GM19397 (cell line): ENCODE data around the gene TMEM44.

Experiments
- ATAC-seq: cut with Tn5 transposase; IDR thresholded peaks from one replicate; pipeline ENCODE4 v1.9.1; 2021; ENCODE audit warnings: mild to moderate bottlenecking, moderate library complexity; ENCODE audit not compliant: unreplicated experiment

Gene TMEM44, protein sequence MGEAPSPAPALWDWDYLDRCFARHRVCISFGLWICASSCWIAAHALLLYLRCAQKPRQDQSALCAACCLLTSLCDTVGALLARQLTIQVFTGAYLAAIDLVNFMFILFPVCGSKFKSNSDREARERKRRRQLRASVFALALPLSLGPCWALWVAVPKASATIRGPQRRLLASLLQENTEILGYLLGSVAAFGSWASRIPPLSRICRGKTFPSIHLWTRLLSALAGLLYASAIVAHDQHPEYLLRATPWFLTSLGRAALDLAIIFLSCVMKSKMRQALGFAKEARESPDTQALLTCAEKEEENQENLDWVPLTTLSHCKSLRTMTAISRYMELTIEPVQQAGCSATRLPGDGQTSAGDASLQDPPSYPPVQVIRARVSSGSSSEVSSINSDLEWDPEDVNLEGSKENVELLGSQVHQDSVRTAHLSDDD

DNA sequence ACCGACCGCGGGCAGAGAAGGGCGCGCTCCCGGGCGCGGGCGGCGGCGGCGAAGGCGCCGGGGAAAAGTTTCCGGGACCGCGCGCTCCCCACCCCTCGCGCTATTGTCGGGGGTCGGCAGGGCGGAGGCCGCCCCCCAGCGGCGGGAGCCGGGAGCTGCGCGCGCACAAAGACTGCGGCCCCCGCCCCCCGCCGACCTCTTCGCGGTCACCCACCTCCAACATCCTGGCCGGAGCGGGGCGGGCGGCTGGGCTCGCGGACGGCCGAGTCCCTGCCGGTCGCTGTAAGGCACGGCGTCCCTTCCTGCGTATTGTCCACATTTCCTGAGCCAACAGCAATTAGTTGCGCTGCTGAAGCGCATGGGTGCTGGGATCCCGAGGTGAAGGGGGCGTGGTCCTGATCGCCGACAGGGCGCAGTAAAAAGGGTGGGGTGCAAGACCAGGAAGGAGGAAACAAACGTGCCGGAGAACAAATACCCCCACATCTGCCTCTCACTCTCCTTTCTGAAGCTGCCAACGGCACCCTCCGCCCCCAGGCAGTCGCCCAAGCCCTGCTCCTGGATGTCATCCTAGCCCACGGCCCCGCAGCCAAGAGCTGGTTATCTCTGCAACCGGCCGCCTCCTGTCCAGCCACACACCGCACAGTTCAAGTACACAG lies at the start of gene TMEM44:
TMEM44 (minus strand) TSS at position 71 of the 656 bp plus-strand sequence. CDS start 204 bp downstream, outside the sequence.
- ATAC-seq, result peak; percentile 77

- peak; percentile 41 for ATAC-seq
These were observed 49.6 kb upstream of the TMEM44 start for GRCh38 chr3:194682694-194683310.

GRCh38 chr3:194682189-194682693 lies 49.0 kb upstream of the TMEM44 start:
- ATAC-seq, result no peak

GRCh38 chr3:194680888-194681615 lies 47.8 kb upstream of the TMEM44 start:
- no peak for ATAC-seq

GRCh38 chr3:194676471-194676870 lies 43.3 kb upstream of the TMEM44 start:
- no peak for ATAC-seq

DNA sequence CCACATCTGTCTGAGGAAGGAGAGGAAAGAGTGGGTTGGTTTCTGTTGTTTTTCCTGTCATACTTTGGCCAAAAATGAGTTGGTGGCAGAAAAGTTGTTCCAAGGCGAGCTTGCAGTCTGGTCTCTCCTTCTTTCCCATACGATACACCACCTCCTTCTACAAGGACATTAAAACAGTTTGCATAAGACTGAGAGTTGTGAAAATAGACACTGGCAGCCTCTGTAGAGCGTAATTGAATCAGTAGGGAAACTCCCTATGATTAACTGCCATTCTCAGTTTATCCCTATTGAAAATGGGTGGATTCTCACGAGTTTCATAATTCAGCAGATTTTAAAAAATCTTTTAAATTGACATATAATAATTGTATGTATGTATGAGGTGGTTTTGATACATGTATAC lies 42.5 kb upstream of the TMEM44 start:
- ATAC-seq, result no peak

DNA sequence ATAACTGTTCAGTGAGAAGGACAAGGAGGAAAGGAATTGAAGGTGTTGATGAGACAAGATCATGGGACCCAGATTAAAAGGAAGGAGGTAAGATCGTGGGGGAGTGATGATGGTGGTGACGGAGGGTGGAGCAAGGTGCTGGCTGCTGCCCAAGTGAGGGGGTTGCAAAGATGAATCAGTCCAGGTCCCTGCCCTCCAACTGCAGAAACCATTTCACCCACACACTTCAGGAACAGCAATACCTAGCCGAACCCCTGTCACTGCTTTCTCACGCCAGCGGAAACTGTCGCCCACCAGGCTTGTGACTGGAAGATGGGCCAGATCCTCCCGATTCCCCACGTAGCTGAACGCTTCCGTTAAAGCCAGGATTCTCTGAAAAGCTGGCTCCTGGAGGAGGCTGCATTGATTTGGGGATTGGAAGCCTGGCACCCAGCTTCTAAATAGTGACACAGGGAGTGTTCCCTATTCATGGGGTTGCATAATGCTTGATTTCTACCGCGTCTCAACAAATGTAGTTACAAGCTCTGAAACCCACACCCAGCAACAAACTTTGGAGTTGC lies 41.9 kb upstream of the TMEM44 start:
- ATAC-seq, result no peak

DNA sequence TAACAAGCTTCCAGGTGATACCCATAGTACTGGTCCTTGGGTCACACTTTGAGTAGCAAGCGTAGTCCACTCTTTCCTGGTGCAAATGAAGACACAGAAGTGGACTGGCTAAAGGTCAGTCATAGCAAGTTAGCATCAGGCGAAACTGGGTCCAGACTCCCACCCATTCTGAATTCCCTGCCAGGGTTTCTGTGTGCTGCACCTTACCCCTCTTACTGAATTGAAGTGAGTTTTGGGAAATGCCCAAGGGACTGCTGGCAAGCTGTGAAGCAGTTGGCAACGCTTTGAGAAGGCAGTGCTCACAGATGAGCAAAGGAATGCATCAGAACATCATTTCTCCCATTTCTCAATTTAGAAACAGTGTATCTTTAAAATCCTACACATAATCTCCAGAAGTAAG lies 40.5 kb upstream of the TMEM44 start:
- ATAC-seq, result no peak

GRCh38 chr3:194672876-194673275 lies 39.7 kb upstream of the TMEM44 start:
- no peak for ATAC-seq

- peak; percentile 88 for ATAC-seq
These were observed 38.9 kb upstream of the TMEM44 start, which contains the start of gene LSG1 for GRCh38 chr3:194671900-194672808. Gene LSG1, minus strand, starts transcription at chr3:194672191. Its CDS starts 29 bp downstream, at chr3:194672162.

- no peak for ATAC-seq
These were observed 38.3 kb upstream of the TMEM44 start for GRCh38 chr3:194671511-194671899.

DNA sequence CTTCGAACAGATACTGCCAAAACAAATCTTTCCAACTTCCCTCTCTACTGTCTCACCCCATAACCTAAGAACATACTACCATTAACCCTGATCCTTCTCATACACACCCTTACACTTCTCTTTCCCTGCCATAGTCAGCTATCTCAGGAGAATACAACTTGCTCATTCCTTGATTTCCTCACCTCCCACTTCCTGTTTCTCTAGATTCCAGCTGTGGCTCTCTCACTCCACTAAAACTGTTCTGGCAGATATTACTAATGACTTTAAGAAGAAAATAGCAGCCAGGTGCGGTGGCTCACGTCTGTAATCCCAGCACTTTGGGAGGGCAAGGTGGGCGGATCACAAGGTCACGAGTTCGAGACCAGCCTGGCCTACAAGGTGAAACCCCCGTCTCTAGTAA lies 34.1 kb upstream of the TMEM44 start:
- ATAC-seq, result no peak

DNA sequence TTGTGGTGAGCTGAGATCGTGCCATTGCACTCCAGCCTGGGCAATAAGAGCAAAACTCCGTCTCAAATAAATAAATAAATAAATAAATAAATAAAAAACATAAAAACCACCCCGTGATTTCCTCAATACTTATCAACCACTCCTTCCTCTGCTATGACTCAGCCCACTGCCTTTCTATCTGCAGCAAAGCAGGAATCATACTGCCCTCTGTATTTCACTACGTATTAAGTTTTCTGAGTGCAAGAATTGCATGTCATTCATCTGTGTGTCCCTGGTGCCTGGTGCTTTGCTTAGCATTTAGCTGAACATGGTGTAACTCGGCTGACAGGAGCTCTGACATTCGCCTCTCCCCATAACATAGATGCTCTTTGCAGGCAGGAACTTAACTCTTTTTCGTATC lies 31.6 kb upstream of the TMEM44 start:
- no peak for ATAC-seq

- ATAC-seq, result no peak
These were observed 28.7 kb upstream of the TMEM44 start for GRCh38 chr3:194661946-194662345.

DNA sequence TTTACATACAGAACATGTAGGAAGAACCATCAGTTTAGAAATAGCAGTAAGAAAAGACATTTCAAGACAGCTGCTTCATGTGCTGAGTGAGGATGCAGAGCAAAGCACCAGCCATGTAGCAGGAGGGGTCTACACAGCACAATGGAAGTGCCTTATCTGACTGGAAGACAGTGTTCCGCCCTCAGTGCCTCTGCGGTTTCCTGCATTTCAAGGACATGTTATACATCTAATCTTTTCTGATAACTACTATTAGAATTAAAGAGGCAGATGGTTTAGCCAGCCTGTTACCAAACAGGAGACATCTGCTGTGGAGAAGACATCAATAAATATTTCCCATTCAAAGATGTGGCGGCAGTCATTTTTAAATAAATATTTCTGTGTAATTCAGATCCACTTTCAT lies 28.2 kb upstream of the TMEM44 start:
- ATAC-seq, result no peak

DNA sequence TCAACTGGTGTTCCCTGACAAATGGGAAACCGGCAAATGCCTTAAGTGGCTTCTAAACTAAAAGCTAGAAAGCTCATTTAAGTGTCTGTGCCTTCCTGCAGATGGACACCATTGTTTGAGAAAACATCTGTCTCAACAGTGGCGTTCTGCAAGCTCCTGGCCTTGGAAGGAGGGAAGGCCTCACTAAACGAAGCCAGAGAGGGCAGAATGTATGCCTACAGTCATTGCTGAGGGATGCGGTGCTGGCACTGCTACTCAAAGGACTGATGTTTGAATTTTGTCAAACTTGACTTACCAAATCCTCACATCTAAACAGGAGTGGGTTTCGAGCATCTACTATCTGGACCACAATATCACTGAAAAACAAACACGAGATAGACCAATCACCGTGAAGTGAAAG lies 26.6 kb upstream of the TMEM44 start:
- ATAC-seq, result no peak

DNA sequence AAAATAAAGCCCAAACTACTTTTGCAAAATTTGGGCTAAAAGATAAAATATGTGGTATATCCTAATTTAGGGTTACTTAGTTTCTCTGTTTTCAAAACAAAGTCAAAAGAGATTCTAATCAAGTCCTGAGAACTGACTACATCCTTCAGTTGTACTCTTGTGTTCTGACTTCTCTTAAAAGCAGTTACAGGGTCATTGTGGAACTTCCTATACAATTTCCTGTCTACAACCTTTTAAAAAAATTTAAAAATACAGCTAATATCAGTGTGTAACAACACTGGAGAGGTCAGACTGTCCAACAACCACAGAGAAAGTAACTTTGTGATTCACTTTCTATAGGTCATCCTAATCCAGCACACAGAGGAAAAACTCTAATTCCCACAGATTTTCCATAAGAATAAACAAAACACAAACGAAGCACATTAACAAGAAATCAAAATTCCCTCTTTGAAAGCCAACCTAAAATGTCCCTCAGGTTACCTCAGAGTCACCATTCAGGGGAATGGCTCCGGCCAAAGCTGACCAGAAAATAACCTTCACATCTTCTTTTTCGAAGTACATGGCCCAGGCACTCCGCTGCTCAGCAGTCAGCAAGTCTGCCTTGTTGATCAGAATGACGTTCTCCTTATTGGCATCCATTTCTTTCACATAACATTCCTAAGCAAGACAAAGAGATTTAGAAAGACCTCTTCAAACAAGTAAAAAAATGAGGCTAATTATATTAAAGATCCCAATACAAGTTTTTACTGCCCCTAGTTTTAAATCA lies 25.4 kb upstream of the TMEM44 start:
- no peak for ATAC-seq

DNA sequence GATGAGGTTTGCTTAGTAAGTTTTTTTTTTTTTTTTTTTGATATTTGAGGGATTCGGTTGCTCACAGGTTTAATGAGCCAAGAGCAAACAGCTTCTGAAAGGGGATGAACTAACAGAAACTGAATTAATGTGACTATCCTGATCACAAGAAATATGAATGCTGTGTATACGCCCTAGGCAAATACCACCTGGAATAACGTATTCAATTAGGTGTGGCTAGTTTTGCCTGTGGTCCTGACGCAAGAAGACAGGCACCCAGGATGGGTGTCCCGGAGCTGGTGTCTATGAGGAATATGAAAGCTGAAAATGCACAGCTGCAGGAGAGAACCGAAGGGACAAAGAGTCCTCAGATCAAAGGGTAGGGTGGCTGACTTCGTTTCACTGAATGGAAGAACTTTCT lies 24.2 kb upstream of the TMEM44 start:
- ATAC-seq, result no peak

DNA sequence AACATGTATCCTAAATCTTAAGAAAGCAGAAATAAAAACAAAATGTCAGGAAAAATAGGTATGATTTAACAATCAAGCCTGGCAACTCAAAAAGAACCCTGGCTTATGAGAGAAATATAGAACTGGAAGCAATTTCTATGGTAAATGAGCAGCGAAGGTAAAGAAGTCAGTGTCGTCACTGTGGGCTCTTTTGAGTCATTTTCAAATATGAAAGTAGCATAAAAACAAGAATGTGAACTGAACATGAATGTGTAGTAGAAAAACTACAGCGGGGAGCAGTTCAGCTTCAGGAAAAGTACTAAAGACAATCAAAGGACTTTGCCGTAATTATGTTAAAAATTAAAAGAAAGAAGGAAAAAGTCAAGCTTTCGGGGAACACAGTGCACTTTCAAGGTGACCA lies 21.2 kb upstream of the TMEM44 start:
- ATAC-seq, result no peak
